GM19025 (cell line): ENCODE data around the gene ATP5IF1.

Experiments used
- ATAC-seq: cut with Tn5 transposase; IDR thresholded peaks from one replicate; pipeline ENCODE4 v1.9.1; 2021; ENCODE audit warnings: mild to moderate bottlenecking, low read depth, moderate library complexity; ENCODE audit not compliant: unreplicated experiment

ATP5IF1 gene

GRCh38 chr1:28260803-28261174 lies 24.9 kb downstream of the ATP5IF1 start:
- no peak for ATAC-seq

DNA sequence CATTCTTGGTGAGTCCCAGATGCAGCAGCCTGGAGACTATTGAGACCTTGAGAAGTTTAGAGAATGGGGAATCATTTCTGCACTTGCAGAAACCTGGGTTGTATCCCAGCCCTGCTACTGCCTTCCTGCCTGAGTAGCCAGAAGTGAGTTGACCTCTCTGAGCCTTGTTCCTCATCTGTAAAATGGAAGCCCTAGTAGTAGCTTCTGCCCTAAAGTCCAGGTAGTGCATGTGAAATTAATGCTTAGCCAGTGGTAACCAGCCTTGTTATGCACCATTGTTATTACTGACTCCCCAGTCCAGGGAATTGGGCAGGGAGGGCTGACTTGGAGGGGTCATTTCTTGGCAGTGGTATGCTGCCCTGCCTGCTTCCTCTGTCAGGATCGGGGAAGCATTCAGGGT lies 29.0 kb downstream of the ATP5IF1 start:
- ATAC-seq = no peak

GRCh38 chr1:28265577-28265976 lies 29.7 kb downstream of the ATP5IF1 start:
- ATAC-seq = no peak

DNA sequence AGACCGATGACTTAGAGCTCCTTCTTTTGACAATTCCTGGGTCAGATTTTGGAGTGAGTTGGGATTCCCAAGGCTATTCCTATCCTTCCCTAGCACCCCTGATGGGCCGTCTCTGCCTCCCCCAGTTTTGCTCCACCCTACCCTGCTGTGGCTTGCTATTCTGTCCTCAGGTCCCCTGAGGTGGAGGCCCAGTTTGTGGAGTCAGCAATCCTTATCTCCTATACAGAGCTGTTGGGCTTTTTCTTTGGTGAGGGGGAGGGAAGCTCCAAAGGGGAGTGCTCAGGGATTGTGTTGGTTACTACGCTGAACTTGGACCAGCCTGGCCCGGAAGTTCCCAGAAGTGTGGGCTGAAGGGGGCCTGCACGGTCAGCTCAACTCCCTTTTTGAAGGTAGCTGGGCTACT lies 31.0 kb downstream of the ATP5IF1 start:
- ATAC-seq = no peak

GRCh38 chr1:28267633-28268032 lies 31.7 kb downstream of the ATP5IF1 start:
- ATAC-seq = no peak

- no peak for ATAC-seq
Measured at GRCh38 chr1:28269529-28269928, 33.6 kb downstream of the ATP5IF1 start.

GRCh38 chr1:28272215-28272852 lies 36.4 kb downstream of the ATP5IF1 start:
- ATAC-seq = no peak

- no peak for ATAC-seq
Measured at GRCh38 chr1:28273216-28273860, 37.4 kb downstream of the ATP5IF1 start.

DNA sequence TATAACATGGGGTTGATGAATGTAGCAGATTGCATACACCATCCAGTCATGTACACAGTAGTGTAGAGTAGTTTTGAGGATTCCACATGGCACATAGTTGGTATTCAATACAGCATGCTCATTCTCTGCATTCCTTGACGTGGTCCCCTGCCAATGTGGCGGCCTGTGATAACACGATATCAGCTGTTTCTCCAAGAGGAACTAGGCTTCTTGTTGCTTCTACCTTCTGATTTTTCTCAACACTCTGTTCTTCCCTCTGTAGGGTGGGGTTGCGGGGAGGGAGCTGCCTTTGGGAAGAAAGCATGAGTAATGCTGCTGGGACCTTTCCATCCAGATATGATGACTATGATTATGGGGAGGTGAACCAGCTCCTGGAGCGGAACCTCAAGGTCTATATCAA lies 42.8 kb downstream of the ATP5IF1 start:
- ATAC-seq = no peak

DNA sequence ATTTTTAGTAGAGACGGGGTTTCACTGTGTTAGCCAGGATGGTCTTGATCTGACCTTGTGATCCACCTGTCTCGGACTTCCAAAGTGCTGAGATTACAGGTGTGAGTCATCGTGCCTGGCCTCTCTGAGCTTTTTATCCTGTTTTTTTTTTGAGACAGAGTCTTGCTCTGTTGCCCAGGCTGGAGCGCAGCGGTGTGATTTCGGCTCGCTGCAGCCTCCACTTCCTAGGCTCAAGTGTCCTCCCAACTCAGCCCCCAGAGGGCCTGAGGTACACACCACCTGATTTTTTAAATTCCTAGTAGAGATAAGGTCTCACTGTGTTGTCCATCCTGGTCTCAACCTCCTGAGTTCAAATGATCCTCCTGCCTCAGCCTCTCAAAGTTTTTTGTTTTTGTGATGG lies 43.8 kb downstream of the ATP5IF1 start:
- ATAC-seq = no peak

- no peak for ATAC-seq
Measured at GRCh38 chr1:28280501-28280900, 44.6 kb downstream of the ATP5IF1 start.

GRCh38 chr1:28280977-28281381 lies 45.1 kb downstream of the ATP5IF1 start:
- no peak for ATAC-seq

- ATAC-seq = no peak
Measured at GRCh38 chr1:28281608-28282425, 45.9 kb downstream of the ATP5IF1 start.

GRCh38 chr1:28282426-28283407 lies 46.8 kb downstream of the ATP5IF1 start:
- ATAC-seq = no peak

DNA sequence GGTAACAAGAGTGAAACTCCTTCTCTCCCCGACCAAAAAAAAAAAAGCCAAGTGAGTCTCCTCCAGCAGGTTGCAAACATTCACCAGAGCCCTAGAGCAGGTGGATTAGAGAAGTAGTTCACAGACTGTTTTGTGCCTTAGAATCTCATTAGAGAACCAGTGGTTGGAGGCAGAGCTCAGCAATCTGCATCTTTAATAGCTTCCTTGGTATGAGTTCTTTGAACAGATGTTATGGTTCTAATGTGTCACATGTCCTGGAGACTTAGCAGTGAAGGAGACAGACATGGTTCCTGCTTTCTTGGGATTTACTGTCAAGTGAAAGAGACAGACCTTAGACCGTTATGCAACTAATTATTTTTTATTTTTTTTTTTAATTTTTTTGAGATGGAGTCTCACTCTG lies 50.2 kb downstream of the ATP5IF1 start:
- ATAC-seq = no peak
